ENCODE data around the gene LEP. TPM values are rescaled to one million over a fixed set of nuclear protein-coding genes. Genes with fewer than 3 reads are reported as not detected.

The LEP gene
- total RNA-seq, 1 donor from 2014 or later, result not detected

DNA sequence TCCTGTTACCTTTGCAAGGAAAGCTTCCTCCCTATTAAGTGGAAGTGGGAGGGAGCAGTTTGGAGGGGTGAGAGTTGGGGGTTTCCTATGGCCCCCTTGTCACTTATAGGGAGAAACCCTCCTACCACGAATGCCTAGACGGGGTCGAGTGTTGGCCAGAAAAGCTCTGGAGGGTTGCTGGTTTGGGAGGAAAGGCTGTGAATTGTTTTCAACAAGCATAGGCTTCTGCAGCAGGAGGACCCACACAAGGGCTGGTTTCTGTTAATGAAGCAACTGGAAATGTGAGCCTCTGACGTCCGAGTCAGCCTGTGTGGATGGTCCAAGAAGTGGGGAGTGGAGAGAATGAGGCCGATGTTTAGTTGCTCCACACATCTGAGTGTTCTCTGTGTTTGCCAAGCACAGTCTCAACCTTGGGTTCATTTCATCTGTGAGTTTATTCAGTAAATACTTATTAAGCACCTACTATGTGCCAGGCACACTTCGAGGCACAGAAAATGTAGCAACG lies 37.3 kb upstream of the LEP start:
- TF ChIP-seq, protein P1, sequence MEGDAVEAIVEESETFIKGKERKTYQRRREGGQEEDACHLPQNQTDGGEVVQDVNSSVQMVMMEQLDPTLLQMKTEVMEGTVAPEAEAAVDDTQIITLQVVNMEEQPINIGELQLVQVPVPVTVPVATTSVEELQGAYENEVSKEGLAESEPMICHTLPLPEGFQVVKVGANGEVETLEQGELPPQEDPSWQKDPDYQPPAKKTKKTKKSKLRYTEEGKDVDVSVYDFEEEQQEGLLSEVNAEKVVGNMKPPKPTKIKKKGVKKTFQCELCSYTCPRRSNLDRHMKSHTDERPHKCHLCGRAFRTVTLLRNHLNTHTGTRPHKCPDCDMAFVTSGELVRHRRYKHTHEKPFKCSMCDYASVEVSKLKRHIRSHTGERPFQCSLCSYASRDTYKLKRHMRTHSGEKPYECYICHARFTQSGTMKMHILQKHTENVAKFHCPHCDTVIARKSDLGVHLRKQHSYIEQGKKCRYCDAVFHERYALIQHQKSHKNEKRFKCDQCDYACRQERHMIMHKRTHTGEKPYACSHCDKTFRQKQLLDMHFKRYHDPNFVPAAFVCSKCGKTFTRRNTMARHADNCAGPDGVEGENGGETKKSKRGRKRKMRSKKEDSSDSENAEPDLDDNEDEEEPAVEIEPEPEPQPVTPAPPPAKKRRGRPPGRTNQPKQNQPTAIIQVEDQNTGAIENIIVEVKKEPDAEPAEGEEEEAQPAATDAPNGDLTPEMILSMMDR (conservative IDR thresholded peaks at IDR 0.05), result no peak
- Mint-ChIP-seq H3K9me3 (no peaks in the 10 kb centered on the region), H3K4me3 (no peak overlapping the region), H3K27me3 (ENCODE audit: low read depth) (peaks cover 62% of the 10 kb centered on the region), H3K36me3 (ENCODE audit: low read depth) (no peaks in the 10 kb centered on the region), H3K27ac (ENCODE audit: unreplicated experiment) (no peak overlapping the region), H3K4me1 (peaks cover 17% of the 10 kb centered on the region)
- no peak for DNase-seq (ENCODE audit: low read depth, low spot score)

DNA sequence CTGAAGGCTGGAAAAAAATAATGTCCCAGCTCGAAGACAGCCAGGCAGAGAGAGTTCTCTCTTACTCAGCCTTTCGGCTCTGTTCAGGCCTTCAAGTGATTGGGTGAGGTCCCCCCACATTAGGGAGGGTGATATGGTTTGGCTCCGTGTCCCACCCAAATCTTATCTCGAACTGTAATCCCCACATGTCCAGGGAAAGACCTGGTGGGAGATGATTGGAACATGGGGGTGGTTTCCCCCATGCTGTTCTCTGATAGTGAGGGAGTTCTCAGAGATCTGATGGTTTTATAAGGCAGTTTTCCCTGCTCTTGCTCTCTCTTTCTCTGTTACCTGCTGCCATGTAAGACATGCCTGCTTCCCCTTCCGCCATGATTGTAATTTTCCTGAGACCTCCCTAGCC lies 36.6 kb upstream of the LEP start:
- H3K27ac Mint-ChIP-seq (ENCODE audit: unreplicated experiment), result no peak overlapping the region
- H3K4me3 Mint-ChIP-seq, result no peak overlapping the region
- H3K4me1 Mint-ChIP-seq, result peaks cover 17% of the 10 kb centered on the region
- H3K27me3 Mint-ChIP-seq (ENCODE audit: low read depth), result peaks cover 58% of the 10 kb centered on the region
- TF ChIP-seq, protein P1 (conservative IDR thresholded peaks at IDR 0.05), result no peak
- no peaks in the 10 kb centered on the region for H3K9me3 Mint-ChIP-seq
- H3K36me3 Mint-ChIP-seq (ENCODE audit: low read depth), result no peaks in the 10 kb centered on the region
- no peak for DNase-seq (ENCODE audit: low read depth, low spot score)

DNA sequence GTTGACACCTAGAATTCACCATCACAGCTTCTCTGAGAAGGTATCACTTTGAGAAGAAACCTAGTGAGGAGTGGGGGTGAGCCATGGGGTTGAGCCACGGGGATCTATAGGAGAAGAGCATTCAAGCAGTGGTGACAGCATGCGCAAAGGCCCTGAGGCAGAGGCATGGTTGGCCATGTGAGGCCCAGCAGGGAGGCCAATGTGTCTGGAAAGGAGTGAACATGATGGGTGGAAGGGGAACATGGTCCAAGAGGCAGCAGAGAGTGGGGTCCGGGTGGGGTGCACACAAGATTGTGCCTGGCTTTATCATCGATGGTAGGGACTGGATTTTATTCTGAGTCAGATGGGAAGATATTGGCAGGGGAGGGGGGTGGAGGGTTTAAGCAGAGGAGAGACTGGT lies 36.0 kb upstream of the LEP start:
- H3K27ac Mint-ChIP-seq (ENCODE audit: unreplicated experiment), result peak overlapping the region; percentile 27
- TF ChIP-seq, protein P1 (conservative IDR thresholded peaks at IDR 0.05), result no peak
- DNase-seq (ENCODE audit: low read depth, low spot score), result no peak
- peaks cover 58% of the 10 kb centered on the region for H3K27me3 Mint-ChIP-seq (ENCODE audit: low read depth)
- H3K36me3 Mint-ChIP-seq (ENCODE audit: low read depth), result no peaks in the 10 kb centered on the region
- no peaks in the 10 kb centered on the region for H3K9me3 Mint-ChIP-seq
- no peak overlapping the region for H3K4me3 Mint-ChIP-seq
- H3K4me1 Mint-ChIP-seq, result peaks cover 20% of the 10 kb centered on the region

DNA sequence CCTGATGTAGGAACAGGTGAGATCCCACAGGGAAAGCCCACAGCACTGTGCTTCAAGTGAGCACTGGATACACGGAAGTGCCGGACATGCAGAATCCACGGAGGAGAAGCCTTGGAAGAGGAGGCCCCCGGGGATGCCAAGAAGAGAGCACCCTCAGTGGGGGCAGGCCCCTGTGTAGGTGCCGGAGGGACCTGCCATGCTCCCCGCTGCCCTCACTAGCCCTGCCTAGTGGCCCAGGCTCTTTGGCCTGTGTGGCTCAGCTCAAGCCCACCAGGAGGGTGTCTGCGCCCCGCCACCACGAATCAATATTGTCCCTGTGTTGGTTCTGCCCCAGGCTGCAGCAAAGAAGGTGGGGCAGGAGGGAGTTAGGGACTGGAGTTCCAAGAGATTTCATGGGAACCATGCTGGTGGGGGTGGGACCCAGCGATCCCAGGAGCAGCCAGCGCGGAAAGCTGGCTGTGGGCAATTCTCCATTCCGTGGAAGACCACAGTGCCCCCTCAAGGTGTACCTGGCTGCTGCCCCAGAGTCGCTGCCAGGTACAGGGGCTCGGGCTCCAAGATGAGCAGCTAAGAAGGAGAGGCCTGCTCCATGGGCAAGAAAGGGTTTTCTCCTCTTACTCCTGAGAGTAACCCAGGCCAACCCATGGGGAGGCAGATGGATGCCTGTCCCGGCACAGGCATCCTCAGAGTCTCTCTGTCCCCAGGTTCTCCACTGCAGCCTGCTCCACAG lies 34.9 kb upstream of the LEP start:
- no peak for DNase-seq (ENCODE audit: low read depth, low spot score)
- no peaks in the 10 kb centered on the region for H3K9me3 Mint-ChIP-seq
- H3K36me3 Mint-ChIP-seq (ENCODE audit: low read depth), result no peaks in the 10 kb centered on the region
- H3K4me3 Mint-ChIP-seq, result no peak overlapping the region
- no peak overlapping the region for H3K27ac Mint-ChIP-seq (ENCODE audit: unreplicated experiment)
- TF ChIP-seq, protein P1 (conservative IDR thresholded peaks at IDR 0.05), result no peak
- peaks cover 16% of the 10 kb centered on the region for H3K4me1 Mint-ChIP-seq
- peaks cover 47% of the 10 kb centered on the region for H3K27me3 Mint-ChIP-seq (ENCODE audit: low read depth)

DNA sequence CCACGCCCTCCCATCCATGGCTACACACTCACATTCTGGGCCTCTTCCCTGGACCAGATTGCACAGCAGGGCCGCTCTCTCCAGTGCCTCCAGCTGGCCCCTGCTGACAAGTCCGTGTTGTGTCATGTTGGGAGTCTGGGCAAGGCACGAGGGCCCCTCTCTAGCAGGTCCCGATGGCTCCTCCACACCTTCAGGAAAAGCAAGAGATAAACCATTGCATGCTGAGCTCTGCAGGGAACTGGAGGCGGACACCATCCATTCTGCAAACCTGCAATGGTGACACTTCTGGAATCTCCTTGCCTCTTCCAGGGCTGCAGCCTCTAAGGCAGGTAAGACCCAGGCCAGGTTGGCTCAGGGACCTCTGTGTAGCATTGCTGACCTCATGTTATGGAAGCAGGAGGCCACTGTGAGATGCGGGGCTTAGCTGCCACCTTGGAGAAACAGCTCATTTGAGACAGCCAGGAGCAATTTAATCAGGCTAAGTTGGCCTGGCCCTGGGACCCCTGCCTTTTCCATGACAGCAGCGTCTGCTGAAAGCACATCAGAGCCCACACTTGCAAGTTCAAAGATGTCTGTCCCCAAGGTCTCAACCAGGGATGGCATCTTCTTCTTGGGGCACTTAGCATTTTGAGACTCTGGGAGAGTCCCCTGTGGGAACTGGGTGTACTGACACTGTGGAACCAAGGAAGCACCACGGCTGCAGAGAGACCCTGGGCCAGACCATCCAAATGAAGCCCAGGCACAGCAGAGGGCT lies 34.2 kb upstream of the LEP start:
- H3K4me3 Mint-ChIP-seq, result no peak overlapping the region
- no peaks in the 10 kb centered on the region for H3K9me3 Mint-ChIP-seq
- TF ChIP-seq, protein P1 (conservative IDR thresholded peaks at IDR 0.05), result no peak
- H3K36me3 Mint-ChIP-seq (ENCODE audit: low read depth), result no peaks in the 10 kb centered on the region
- DNase-seq (ENCODE audit: low read depth, low spot score), result no peak
- peaks cover 18% of the 10 kb centered on the region for H3K4me1 Mint-ChIP-seq
- H3K27me3 Mint-ChIP-seq (ENCODE audit: low read depth), result peaks cover 41% of the 10 kb centered on the region
- no peak overlapping the region for H3K27ac Mint-ChIP-seq (ENCODE audit: unreplicated experiment)
